Stimulated activated CD8-positive, alpha-beta memory T cell treated with anti-CD3 and anti-CD28 coated beads, Interleukin-4, amount 100 ng/mL, for 4 hours (primary cell): ENCODE measurements around the gene KIDINS220.

Source experiments
- DNase-seq, 2 donors: peaks; one replicate each; pipeline ENCODE4 v3.0.0-alpha.2; 2020; ENCODE audit warnings: low read depth in 2 of 2, low spot score in 1 of 2

Gene KIDINS220

GRCh38 chr2:8805278-8806210 is 31.9 kb downstream of the KIDINS220 start:
- DNase-seq, result no peak

- no peak for DNase-seq
These were observed 33.6 kb downstream of the KIDINS220 start for GRCh38 chr2:8803658-8804379.

- DNase-seq, result no peak
These were observed 34.7 kb downstream of the KIDINS220 start for GRCh38 chr2:8802741-8803140.

- DNase-seq, result no peak
These were observed 36.6 kb downstream of the KIDINS220 start for GRCh38 chr2:8800821-8801220.

- DNase-seq, result no peak
These were observed 37.2 kb downstream of the KIDINS220 start for GRCh38 chr2:8800218-8800617.

- DNase-seq, result no peak
These were observed 38.4 kb downstream of the KIDINS220 start for GRCh38 chr2:8799004-8799403.

GRCh38 chr2:8798393-8798792 is 39.0 kb downstream of the KIDINS220 start:
- DNase-seq, result no peak

- no peak for DNase-seq
These were observed 39.7 kb downstream of the KIDINS220 start for GRCh38 chr2:8797682-8798081.

- no peak for DNase-seq
These were observed 40.4 kb downstream of the KIDINS220 start for GRCh38 chr2:8796878-8797550.

- no peak for DNase-seq
These were observed 41.0 kb downstream of the KIDINS220 start for GRCh38 chr2:8796315-8796848.

- DNase-seq, result no peak
These were observed 42.2 kb downstream of the KIDINS220 start for GRCh38 chr2:8794923-8795825.

GRCh38 chr2:8790739-8791162 is 46.7 kb downstream of the KIDINS220 start:
- no peak for DNase-seq

GRCh38 chr2:8786463-8786862 is 51.0 kb downstream of the KIDINS220 start:
- no peak for DNase-seq

- no peak for DNase-seq
These were observed 57.4 kb downstream of the KIDINS220 start for GRCh38 chr2:8779795-8780671.

GRCh38 chr2:8774371-8774770 is 63.0 kb downstream of the KIDINS220 start:
- DNase-seq, result no peak

GRCh38 chr2:8767324-8767723 is 70.1 kb downstream of the KIDINS220 start:
- DNase-seq, result no peak

- DNase-seq, result no peak
These were observed 75.8 kb downstream of the KIDINS220 start for GRCh38 chr2:8761529-8762164.

GRCh38 chr2:8756716-8757115 is 80.7 kb downstream of the KIDINS220 start:
- DNase-seq, result no peak

GRCh38 chr2:8756230-8756629 is 81.2 kb downstream of the KIDINS220 start:
- no peak for DNase-seq
